MCF 10A (cell line): ENCODE data around the gene BTBD6. TPM values are rescaled to one million over a fixed set of nuclear protein-coding genes. Genes with fewer than 3 reads are reported as not detected.

Source experiments
- BruUV-seq: library from RNA; stranded (reverse); fragments of 400-500 nt; replicated peaks from 2 replicates; lab custom pipeline; 2021; lab: Mats Ljungman, UMichigan
- CTCF ChIA-PET: fragments of 300-600 bp; sonication (Branson Sonifier 250); formaldehyde crosslinking; extraction: SDS; loops from one replicate; lab custom pipeline; 2021; ENCODE audit warnings: antibody characterized with exemption, inconsistent platforms; lab: Yijun Ruan, JAX
- POLR2A ChIA-PET: fragments of 300-600, 350-650 bp; sonication (Branson Sonifier 250); formaldehyde crosslinking; extraction: SDS; loops from one replicate; lab custom pipeline; 2020; ENCODE audit warnings: antibody characterized with exemption, inconsistent platforms; lab: Yijun Ruan, JAX
- DNase-seq: peaks from one replicate; pipeline ENCODE4 v3.0.0-alpha.2; 2018; ENCODE audit not compliant: unreplicated experiment
- H3K27ac Mint-ChIP-seq: one replicate; pipeline ENCODE4 v1.8.0; 2022; ENCODE audit warnings: mild to moderate bottlenecking, low read depth, mixed read lengths; ENCODE audit not compliant: unreplicated experiment
- H3K27me3 Mint-ChIP-seq: one replicate; pipeline ENCODE4 v1.8.0; 2022; ENCODE audit warnings: mixed read lengths; ENCODE audit not compliant: insufficient read depth, unreplicated experiment
- H3K36me3 Mint-ChIP-seq: one replicate; pipeline ENCODE4 v1.8.0; 2022; ENCODE audit warnings: mild to moderate bottlenecking, moderate library complexity, mixed read lengths; ENCODE audit not compliant: insufficient read depth, unreplicated experiment
- H3K4me1 Mint-ChIP-seq: one replicate; pipeline ENCODE4 v1.8.0; 2022; ENCODE audit warnings: mixed read lengths; ENCODE audit not compliant: insufficient read depth, unreplicated experiment
- H3K4me3 Mint-ChIP-seq: one replicate; pipeline ENCODE4 v1.8.0; 2022; ENCODE audit warnings: mild to moderate bottlenecking, moderate library complexity, mixed read lengths; ENCODE audit not compliant: unreplicated experiment
- H3K9me3 Mint-ChIP-seq: one replicate; pipeline ENCODE4 v1.8.0; 2022; ENCODE audit warnings: mixed read lengths; ENCODE audit not compliant: unreplicated experiment
- CTCF ChIP-seq: fragments of 200-600 bp; IDR thresholded peaks from one replicate; pipeline ENCODE4 v1.8.0; 2022; ENCODE audit warnings: antibody characterized with exemption, mild to moderate bottlenecking; ENCODE audit not compliant: unreplicated experiment
- intact Hi-C: fragments of 100-400 bp; cut with micrococcal nuclease; formaldehyde crosslinking; loops from 2 replicates; pipeline ENCODE4 v1.14.1; 2022
- total RNA-seq: library from RNA; stranded (reverse); gene quantifications from 2 replicates; pipeline ENCODE4 v1.2.3, GENCODE V29; 2022

BTBD6 gene
- total RNA-seq, 1 experiment from 2014 or later: 24.5 TPM

DNA sequence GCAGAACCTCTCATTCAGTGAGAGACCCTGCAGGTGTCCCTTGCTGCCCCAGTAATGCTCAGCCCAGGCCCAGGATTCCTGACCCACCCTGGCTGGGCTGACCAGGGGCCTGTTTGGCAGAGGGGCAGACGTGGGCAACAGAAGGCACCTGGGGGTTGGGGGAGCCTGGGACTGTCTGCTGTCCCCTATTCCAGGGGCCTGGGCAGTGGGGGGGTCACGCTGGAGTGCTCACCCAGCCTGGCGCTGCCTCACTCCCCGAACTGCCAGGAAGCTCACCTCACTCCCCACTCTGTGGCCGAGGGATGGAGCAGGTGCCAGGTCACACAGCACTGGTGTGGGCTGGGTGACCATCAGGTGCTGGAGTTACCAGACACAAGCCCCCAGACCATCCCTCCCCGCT is 44.6 kb upstream of the BTBD6 start:
- Mint-ChIP-seq H3K9me3 (no peaks in the 10 kb centered on the region), H3K4me3 (no peak overlapping the region), H3K27me3 (peaks cover 23% of the 10 kb centered on the region), H3K27ac (no peak overlapping the region), H3K36me3 (peaks cover 13% of the 10 kb centered on the region), H3K4me1 (peaks cover 16% of the 10 kb centered on the region)
- no peak for TF ChIP-seq CTCF
- POLR2A ChIA-PET: interaction anchor here (1.2 to 1.7 kb wide), 2 partner anchors 148 to 286 kb away, joined by 3 to 4 read pairs; no protein-coding TSS in a partner anchor
- BruUV-seq: no TSS peak
- CTCF ChIA-PET: interaction anchor here (0.6 to 4.0 kb wide), 18 partner anchors 9 to 161 kb away, joined by 3 to 12 read pairs (median 4); partner anchors contain the start of gene BTBD6
- intact Hi-C loops: loop anchor here (1.0 kb wide), 1 partner anchor 149 kb away; no protein-coding TSS in a partner anchor
- no peak for DNase-seq

DNA sequence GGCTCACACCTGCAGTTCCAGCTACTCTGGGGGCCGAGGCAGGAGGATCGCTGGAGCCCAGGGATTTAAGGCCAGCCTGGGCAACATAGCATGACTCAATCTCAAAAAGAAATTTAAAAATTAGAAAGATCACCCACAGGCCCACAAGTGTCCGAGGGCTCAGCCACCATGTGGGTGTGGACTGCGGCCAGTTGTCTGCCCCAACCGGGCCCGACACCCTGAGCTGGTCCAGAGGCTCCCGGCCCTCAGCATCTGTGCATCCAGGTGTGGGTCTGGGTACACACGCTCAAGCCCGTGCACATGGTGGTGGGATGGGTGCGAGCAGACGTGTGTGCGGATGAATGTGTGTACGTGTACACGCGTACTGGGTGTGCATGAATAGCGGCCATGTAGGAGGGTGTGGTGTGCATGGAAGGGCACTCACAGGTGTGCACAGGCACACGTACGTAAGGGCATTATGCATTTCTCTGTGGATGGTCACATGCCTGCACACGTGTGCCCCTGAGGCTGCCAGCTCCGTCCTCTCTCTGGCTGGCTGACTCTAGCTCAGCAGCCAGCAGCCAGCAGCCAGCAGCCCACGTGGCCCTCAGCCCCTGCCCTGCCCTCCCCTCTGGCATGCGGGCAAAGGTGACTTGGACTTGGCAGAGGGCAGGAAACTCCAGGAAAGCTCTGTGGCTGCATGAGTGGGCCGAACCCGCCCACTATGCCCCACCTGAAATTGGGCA is 44.0 kb upstream of the BTBD6 start:
- Mint-ChIP-seq H3K4me3 (no peak overlapping the region), H3K27me3 (peaks cover 16% of the 10 kb centered on the region), H3K27ac (no peak overlapping the region), H3K4me1 (peaks cover 10% of the 10 kb centered on the region), H3K36me3 (peaks cover 12% of the 10 kb centered on the region), H3K9me3 (no peaks in the 10 kb centered on the region)
- TF ChIP-seq CTCF: no peak
- intact Hi-C loops: no loop called here
- POLR2A ChIA-PET: interaction anchor here (0.8 to 1.7 kb wide), 5 partner anchors 10 to 285 kb away, joined by 3 to 4 read pairs (median 3); partner anchors contain the start of gene JAG2
- peak; percentile 72 for DNase-seq
- CTCF ChIA-PET: interaction anchor here (0.6 to 4.0 kb wide), 11 partner anchors 10 to 287 kb away, joined by 3 to 12 read pairs (median 3); no protein-coding TSS in a partner anchor
- BruUV-seq: no TSS peak

DNA sequence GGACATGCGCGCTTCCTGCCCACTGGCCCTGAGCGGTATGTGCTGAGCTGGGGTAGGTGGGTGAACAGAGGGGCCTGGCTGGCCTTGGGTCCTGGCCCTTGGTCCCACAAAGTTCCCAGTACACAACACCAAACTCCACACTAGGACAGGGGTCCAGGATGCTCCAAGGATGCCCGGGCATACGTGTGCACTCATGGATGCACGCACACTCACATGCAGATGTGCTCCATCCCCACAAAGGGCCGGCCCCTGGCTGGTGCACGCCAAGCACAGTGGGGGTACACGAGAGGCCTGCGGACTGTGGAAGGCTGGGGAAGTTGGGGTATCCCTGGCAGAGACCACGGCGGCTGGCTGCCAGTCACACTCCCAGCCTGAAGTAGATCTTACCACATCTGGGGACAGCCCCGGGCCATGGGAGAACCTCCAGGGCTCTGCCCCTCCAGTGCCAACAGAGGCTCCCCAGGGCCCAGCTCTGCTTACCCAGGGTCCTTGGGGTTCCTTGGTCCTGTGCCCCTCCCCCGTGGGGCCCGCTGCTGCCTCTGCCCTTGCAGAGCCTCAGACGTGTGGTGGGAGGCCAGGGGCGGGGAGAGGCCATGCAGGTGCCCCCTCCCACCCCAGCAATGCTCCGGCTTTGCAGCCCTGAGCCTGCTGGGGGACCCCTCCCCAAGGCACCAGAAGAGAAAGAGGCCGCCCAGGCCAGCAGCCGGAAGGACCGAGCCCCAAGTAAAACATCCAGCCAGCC is 43.2 kb upstream of the BTBD6 start:
- POLR2A ChIA-PET: interaction anchor here (0.8 to 1.2 kb wide), 4 partner anchors 11 to 285 kb away, joined by 3 to 4 read pairs (median 3); partner anchors contain the start of gene JAG2
- peaks cover 6% of the 10 kb centered on the region for H3K4me1 Mint-ChIP-seq
- CTCF ChIA-PET: interaction anchor here (0.6 to 4.0 kb wide), 6 partner anchors 11 to 287 kb away, joined by 3 to 12 read pairs (median 4); no protein-coding TSS in a partner anchor
- no TSS peak for BruUV-seq
- no peak for TF ChIP-seq CTCF
- H3K27me3 Mint-ChIP-seq: peaks cover 9% of the 10 kb centered on the region
- H3K27ac Mint-ChIP-seq: no peak overlapping the region
- no peak overlapping the region for H3K4me3 Mint-ChIP-seq
- intact Hi-C loops: no loop called here
- H3K36me3 Mint-ChIP-seq: peaks cover 13% of the 10 kb centered on the region
- DNase-seq: no peak
- H3K9me3 Mint-ChIP-seq: no peaks in the 10 kb centered on the region
